T-helper 2 cell (primary cell): ENCODE results near the gene PPP2R1B.

Experiments
- DNase-seq, 5 experiments: peaks; one replicate each; pipeline versions ENCODE4 v3.0.0 to v3.0.0-alpha.2; 2012 to 2022

The PPP2R1B gene

DNA sequence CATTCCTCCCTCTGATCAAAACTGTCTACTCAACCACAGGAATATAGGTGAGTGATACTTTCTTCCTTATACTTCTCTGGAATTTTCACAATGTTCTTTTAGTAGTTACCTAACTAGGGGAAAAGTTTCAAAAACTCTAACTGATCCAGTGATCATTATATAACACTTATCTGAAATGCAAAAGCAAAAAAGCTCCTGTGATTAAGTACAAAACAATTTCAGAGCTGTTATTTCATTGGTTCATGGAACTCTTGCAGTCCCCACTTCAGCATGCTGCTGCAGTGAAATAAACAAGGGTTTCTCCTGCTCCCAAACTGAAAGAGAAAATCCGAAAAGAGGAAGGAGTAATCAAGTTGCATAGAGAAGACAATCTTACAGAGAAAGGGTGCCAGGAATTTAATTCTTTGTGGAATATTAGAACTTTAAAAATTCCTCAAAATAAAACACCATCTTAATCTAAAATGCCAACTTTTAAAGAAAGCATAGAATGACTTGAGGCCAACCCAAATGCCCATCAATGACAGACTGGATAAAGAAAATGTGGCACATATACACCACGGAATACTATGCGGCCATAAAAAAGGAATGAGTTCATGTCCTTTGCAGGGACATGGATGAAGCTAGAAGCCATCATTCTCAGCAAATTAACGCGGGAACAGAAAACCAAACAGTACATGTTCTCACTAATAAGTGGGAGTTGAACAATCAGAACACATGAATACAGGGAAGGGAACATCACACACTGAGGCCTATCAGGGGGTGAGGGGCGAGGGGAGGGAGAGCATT lies 20.3 kb downstream of the PPP2R1B start:
- no peak for DNase-seq

GRCh38 chr11:111743700-111744099 lies 22.5 kb downstream of the PPP2R1B start:
- DNase-seq, result no peak

DNA sequence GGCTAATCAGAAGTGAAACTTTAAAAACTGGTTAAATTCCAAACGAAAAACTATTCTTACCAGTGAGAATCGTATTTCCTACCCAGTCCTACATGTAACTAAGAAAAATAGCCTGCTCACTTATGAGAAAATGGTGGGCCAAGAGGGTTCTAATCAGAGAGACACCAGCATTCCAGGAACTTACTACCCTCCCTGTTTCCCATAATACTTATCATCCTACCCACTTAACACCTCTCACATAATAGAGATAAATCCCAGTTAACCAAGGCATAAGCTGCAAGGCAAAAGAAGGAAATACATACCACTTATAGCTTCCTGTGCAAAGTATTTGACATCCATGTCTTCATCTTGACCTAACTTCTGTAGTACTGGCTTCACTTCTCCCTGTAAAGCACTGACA lies 24.4 kb downstream of the PPP2R1B start:
- DNase-seq, result no peak

DNA sequence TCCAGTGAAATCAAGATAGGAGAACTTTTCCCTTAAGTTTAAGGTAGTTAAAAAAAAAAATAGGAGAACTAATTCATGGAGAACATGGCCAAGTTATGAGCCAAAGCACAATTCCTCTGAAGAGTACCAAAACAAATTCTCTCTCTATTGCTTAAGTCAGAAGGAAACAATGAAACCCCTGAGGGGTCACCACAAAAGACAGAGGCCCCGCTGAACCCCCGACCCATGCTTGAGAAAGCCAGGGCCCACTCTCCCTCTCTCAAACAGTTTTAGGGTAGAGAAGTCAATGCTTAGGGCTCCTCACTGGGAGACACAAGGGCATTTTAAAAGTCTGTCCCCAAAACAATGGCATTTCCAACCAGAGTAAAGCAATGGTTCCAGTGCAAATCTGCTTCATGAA lies 26.9 kb downstream of the PPP2R1B start:
- DNase-seq, result no peak

- DNase-seq, result no peak
Measured at GRCh38 chr11:111737444-111738210, 28.6 kb downstream of the PPP2R1B start.

GRCh38 chr11:111736621-111737443 lies 29.4 kb downstream of the PPP2R1B start:
- DNase-seq, result no peak

- no peak for DNase-seq
Measured at GRCh38 chr11:111736181-111736590, 30.0 kb downstream of the PPP2R1B start.

DNA sequence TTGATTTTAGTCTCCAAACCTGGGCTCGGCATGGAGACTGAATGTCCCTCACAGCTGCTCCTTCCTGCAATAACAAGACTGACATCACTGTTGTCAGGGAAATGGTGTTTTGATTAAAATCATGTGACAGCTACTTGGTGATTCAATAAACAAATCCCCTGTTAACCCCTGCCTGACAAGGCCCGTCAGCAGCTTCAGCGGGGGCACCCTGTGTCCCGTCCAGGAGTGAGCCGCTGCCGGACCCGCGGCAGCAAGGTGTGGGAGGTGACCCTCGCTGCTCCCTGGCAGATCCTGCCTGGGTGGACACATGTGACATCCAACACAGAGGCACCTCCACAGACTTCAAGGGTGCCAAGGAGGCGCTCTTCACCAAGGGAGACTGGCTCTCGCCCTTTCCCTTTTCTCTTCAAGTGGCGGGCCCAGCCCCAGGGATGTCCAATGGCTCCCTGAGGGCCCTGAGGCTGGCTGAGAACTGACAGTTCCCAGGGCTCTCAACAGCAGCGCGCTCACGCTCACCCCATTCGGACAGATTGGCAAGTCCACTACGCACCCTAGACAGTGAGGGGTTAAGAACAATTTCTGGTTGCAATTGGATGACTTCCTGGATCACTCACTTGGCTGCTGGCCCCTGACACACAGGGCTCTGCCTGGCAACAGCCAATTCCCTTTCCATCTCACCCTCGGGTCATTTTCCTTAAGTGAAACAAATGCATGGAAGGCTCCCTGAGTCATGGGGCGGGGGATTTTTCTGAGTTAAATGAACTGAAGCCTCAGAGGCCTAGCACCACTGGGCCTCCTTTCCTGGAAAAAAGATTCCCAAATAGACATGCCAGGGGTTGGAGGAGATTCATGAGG lies 30.7 kb downstream of the PPP2R1B start:
- no peak for DNase-seq

DNA sequence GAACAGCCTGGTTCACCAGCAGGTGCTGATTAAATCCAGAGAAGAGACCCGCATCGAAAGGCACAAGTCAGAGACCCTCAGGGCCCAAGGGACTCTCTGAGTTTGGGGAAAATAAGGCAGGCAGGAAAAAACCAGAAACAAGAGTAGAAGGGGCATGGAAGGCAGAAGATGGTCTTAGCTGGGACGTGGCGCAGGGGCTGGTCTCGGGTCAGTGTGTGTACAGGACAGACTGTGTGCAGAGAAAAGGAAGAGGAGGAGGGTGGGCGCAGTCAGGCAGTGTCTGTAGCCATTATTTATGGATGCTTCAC lies 31.3 kb downstream of the PPP2R1B start:
- DNase-seq, result no peak

DNA sequence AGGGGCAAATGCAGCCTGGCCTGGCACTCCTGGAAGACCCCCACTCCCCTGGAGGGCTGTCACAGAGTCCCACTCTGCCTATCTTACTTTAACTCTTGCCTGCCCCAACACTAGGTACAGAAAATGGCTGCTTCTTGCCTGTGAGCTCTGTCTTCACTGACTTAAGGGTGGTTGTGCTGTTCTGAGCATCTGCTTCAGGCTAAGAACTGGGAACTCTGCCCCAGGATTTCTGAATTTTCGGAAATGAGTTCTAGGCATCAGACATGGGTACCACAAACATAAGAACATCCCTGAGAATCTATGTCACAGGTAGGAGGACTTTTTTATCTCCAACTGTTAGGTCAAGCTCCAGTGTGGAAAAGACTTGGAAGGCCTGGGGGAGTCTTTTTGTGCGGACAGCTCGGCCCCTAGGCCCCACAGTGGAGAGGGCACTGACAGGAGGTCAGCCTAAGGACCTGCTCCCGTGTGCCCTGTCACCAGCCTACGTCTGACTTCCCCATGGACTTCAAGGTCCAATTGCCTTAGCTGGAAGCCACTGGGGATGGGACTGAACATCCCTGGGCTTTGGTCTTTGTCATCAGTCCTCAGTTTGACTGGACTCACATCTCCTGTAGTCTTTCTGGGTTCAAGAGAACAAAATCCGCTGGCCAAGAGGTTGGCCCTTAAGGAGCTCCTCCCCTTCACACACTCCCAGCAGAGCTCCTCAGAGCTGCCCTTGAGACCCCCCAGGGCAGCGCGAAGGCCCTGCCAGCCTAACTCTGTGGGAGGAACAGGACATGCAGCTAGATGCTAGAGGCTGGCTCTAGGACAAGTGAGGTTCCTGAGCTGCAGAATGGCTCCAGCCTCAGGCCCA lies 31.9 kb downstream of the PPP2R1B start:
- no peak for DNase-seq

DNA sequence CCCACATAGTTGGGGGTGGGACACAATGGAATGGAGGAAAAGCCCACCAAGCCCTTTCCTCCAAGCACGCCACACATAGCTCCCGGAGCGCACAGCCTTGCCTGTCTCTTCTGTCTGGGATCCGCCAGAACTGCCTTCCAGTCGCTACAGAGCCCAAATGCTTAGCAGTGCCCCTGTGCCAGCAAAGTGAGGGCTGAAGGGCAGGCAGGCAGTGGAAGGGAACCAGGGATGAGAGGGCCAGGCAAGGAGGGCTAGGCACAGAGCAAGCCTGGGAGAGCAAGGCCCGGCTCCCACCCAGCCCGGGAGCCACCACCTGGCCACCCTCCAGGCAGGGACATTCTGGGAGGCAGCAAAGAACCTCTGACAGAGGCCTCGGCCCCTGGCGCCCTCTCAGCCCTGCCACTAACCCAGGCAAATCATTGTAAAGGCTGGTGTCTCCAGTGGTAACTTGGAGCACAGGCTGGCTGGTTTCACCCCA lies 32.5 kb downstream of the PPP2R1B start:
- no peak for DNase-seq

DNA sequence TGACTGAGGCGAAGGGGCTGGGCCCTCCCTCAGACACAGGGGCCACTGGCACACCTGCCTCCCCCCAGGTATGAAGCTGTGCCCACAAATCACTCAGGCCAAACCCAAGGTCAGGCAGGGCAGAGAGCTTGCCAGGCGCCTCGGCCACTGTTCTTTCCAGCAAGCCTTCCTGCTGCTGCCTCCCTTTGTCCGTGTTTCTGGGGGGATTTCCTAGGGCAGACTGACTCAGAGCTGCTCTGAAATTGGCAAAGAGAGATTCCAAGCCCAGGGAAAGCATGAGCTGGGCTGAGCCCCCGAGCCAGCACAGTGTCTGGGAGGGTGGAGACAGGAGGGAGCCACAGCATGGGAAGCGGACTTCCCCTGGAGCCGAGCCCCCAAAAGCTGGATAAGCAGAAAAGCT lies 33.2 kb downstream of the PPP2R1B start:
- no peak for DNase-seq

DNA sequence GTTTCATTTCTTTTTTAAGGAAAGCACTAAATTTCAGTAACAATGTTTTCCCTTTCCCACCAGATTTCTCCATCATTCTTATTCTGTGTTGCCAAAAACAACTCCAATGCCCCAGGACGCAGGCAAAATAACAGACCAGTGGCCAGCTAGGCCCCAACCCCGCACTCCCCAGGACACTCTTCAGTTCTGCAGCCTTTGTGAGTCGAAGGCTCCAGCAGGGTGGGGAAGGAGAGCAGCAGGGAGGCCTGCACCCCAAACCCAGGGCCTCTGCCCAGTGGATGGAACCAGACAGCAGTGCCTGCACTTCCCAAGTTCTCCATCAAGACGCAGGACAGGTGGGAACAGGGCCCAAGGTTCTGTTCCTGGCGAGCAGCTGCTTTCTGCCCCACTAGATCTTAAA lies 34.4 kb downstream of the PPP2R1B start:
- DNase-seq, result no peak

DNA sequence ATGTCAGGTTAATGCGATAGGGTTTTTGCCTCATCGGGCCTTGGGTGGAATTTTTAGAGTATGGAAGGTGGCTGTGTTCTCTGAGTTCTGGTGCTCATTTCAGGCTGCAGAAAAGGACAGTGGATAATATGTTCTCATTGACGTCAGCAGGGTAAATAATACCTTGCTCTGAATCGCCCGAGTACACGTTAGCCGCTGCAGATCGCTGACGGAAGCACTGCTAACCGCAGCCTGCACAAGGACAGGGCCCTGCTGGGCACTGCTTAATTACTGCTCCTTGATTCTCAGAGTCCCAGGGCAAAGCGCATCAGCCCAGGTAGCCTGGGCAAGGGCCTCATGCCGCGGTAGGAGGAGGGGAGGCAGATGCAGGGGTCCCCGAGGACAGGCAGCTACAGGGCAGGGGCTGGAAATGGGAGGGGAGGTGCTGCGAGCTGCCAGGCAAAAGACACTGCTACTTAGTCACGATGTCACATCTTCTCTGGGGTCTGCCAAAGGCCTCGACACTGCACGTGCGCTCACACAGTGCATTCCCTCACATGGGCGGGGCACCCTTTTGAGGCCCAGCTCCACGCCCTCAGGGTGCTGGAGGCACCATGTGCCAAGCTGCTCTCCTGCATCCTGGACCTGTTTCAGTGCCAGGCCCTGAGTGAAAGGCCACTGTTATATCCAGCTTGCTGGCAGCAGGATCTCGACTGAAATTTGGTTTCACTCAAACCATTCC lies 35.2 kb downstream of the PPP2R1B start:
- no peak for DNase-seq

DNA sequence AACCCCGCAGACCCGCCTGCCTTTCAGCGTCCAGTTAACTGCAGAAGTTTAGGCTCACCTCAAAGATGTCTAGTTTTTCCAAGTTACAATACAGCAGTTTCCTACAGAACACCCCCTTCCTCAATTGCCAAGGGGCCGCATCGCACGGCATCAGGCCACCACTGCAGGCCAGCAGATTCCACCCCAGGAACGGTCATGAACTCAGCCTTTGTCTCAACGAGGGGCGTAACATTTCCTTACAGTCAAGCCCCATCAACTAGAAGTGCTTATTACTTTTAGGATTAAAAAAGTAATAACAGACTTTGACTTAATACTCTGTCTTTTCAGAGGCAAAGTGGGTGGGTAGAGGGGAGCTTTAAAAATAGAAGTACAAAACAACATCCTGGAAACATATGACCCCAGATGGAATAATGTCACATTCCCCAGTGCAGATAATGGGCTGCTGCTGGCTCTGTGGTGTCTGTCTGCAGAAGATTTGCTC lies 36.3 kb downstream of the PPP2R1B start:
- DNase-seq, result no peak

DNA sequence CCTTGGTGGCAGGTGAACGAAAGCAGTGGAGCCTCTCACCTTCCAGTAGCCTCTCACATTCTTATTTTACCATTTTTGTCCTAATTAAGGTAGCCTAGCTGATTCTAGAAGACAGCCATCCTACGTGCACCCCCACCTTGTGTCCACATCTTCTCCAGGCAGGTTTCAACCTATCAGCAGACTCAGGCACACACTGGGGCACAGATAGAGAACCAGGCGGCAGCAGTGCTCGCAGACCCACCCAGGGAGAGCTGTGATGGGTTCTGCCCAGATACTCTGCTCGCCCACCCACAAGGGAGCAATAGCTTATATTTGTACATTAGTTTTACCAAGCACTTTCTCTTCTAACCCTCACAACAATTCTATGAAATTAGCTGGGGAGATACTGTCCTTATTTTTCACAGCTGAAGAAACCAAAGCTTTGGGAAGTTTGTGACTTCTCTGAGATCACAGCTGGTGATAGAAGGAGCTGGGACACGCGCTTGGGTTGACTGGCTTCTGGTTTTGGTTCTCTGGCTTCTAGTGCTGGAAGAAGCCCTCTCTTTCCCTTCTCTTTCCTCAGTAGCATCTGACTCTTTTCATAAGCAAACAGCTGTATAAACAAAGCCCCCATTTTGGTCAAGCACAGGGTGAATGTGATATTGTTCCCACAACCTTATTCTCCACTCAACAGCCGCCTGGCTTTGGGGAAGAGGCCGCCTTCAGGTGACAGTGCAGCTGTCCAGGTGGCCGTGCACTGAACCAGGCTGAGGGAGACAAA lies 36.9 kb downstream of the PPP2R1B start:
- no peak for DNase-seq

- no peak for DNase-seq
Measured at GRCh38 chr11:111727431-111727830, 38.8 kb downstream of the PPP2R1B start.

- DNase-seq, result no peak
Measured at GRCh38 chr11:111726301-111726713, 39.9 kb downstream of the PPP2R1B start.

DNA sequence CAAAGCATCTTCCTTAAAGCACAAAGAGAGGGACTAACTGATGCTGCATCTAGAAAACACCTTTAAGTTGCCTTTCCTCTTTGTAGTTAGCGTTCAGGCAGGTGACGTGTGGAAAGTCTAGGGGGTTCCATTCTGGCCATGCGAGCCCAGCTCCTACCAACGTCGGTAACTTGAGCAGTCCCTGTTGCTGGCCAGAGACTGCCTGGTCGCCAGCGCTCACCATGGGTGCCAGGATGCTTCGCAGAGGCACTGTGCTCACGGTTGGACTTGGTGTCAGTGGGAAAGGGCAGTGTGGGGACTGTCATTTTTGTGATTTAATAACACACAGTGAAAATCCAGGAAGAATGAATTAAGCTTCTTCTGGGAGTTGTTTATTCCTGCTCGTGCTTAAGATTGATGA lies 40.6 kb downstream of the PPP2R1B start:
- DNase-seq, result no peak

DNA sequence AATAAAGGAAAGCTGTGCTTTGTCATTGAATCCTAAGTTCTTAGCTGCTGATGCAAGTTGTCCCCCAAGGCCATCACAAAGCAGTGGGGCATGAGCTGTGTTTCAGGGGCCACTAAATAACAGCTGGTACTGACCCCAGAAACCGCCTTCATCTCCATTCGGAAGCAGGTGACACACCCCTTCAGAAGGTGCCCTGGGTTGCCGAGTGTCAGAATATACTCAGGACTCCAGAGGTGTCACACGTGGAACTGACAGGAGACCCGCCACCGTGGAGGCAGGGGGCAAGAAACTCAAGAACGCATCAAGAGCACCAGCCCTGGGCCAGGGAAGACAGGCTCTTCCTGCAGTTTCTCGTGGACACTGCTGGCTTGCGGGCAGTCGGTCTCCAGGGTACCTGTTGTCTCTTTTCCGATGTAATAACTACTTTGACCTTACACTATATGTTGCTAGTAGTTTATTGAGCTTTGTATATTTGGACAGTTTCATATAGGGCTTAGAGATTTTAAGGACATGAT lies 41.5 kb downstream of the PPP2R1B start:
- DNase-seq, result no peak
